GM18498 (cell line): ENCODE data around the gene PTAR1.
"Not testable (repeated sequence)": the region's sequence is repeated elsewhere in the genome, so short reads cannot be mapped to it uniquely, and the experiment has no call there.

Source experiments
- ATAC-seq: cut with Tn5 transposase; IDR thresholded peaks from one replicate; pipeline ENCODE4 v1.9.1; 2021; ENCODE audit warnings: mild to moderate bottlenecking, moderate library complexity; ENCODE audit not compliant: unreplicated experiment

PTAR1 gene

DNA sequence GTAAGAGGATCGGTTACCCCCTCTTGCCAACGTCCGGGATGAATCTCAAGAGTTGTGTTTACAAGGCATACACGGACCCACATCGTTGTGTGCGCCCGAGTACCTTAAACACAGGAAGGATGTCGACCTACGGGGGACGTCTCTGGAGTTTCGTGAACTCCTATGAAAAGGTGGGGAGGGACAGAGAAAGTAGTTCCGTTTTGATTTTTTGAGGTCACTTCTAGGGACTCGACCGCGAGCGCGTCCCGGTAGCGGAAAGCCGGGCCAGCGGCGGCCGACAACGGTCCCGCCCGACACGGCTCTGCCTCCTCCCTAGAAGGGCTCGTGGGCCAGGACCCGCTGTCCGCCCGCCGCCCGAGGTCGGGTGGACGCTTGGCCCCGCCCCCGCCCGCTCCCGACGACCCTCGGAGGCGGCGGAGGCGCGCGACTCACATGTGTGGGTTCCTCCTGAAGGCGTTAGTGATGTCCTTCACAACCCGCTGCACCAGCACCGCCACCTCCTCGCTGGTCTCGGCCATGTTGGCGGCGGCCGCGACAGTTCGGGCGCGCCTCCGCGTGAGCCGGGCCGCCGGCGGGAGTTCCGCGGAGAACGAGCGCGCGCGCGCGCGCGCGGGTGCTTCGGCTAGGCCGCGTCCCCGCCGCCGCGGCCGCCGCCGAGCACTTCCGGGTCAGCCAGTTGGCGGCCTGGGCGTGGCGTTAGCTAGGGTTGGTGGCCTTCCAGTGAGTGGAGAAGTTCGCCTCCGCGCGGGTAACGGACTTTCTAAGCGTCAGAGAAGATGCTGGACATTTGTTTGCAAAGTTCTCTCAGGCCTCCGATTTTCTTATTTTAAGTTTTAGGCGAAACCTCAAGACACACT, at the start of gene PTAR1:
PTAR1 (minus strand) TSS at position 591 of the 857 bp plus-strand sequence; CDS start at position 518, 73 bp downstream.
- peak; percentile 90 for ATAC-seq

DNA sequence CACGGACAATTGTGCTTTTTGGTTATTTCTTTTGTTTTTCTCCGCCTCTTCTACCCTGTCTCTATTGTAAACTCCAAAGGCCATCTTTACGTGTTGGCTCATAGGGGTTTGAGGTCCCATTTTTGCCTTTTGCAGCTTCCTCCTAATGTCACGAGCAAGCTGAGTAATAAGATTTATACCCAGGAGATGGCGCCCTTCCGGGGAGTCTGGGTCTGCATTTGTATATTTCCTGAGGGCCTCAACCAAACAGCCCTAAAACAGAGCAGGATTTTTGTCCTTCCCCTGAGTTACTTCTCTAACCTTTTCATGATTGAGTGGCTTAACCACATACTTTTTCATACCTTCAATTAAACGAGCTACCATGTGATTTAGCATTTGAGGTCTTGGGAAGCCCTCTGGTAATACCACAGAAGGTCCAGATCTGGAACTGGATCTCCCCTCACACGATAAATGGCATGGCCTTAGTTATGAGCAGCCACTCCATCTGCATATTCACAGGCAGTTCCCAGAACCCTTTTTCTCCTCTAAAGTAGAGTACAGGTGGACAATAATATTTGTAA, 49.6 kb upstream of the PTAR1 start:
- no peak for ATAC-seq

GRCh38 chr9:69806627-69807026, 46.8 kb upstream of the PTAR1 start:
- ATAC-seq: no peak

- no peak for ATAC-seq
These were observed 46.2 kb upstream of the PTAR1 start for GRCh38 chr9:69805962-69806515.

- no peak for ATAC-seq
These were observed 42.2 kb upstream of the PTAR1 start for GRCh38 chr9:69801989-69802388.

DNA sequence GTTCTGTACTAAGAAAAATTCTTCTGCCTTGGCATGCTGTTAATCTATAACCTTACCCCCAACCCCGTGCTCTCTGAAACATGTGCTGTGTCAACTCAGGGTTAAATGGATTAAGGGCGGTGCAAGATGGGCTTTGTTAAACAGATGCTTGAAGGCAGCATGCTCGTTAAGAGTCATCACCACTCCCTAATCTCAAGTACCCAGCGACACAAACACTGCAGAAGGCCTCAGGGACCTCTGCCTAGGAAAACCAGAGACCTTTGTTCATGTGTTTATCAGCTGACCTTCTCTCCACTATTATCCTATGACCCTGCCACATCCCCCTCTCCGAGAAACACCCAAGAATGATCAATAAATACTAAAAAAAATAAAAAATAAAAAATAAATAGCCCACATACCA, 40.2 kb upstream of the PTAR1 start:
- not testable (repeated sequence) for ATAC-seq

- ATAC-seq: not testable (repeated sequence)
These were observed 39.7 kb upstream of the PTAR1 start for GRCh38 chr9:69799521-69799920.

DNA sequence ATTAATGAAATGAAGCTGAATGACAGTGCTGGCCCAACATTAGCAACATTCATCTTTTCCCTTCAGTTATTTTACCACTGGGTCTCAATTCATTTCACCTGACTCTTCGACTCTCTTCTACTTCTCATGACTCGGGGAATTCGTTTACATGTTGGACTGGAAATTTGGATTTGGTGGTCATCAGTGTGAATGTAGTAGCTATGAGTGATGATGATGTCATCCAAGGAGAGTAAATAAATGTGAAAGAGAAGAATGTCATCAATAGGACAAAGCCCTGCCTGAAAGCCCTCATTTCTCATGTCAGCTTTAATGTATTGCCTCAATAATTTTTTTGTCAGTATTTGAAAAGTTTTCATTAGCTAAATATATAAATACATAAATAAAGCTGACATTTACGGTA, 38.9 kb upstream of the PTAR1 start:
- no peak for ATAC-seq

DNA sequence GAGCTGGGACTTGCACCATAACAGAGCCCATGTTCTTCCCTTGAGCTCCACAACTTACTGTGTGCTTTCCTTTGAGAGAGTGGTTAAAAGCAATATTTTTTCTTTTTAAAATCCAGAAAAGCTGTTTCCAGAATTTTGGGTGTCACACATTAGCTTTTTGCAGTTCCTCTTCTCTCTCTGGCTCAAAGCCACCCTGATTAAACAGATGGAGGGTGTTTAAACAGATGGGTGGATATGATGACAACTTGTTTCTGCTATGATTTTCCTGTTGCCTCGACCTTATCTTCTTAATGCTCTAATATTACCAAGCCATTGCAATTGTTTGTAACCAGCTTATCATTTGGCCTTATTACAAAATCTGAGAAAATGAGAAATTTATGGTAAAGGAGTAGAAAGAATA, 37.9 kb upstream of the PTAR1 start:
- ATAC-seq: no peak

DNA sequence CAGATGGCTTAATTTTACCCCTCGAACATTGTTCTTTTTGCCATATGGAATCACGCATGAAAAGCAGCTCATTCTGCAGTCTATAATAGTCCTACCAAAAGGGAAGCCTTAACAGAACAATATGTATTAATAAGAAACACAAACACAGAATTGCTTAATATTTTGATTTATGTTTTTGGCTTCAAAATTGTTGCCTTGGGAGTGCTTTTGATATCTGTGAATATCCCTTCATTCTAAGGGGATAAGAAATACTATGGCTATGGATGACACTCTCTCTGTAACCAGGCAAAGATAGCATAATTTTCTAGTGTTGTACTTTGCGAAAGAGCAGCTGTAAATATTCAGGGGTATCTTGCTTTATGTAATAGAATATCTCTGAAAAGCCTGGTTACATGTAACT, 34.5 kb upstream of the PTAR1 start:
- no peak for ATAC-seq

GRCh38 chr9:69785757-69786156, 25.9 kb upstream of the PTAR1 start:
- ATAC-seq: no peak

GRCh38 chr9:69773258-69773657, 13.4 kb upstream of the PTAR1 start:
- no peak for ATAC-seq

GRCh38 chr9:69771775-69772418, 12.1 kb upstream of the PTAR1 start:
- no peak for ATAC-seq

DNA sequence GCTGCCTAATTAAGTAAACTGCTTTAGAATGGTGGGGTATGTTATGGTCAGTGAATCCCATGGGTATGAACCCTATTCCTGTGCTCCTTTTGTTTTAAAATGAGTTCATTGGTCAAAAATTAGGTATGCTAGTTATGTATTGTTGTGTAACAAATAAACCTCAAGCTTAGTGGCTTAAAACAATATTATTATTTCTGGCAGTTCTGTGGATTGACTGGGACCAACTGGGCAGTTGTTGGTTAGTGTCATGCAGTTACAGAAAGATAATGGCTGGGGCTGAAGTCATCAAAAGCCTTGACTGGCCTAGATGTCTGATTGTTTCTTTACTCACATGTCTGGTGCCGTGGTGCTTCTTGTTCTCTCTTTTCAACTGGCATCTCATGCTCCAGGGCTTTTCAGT, 8.9 kb upstream of the PTAR1 start:
- ATAC-seq: no peak

GRCh38 chr9:69768101-69768500, 8.3 kb upstream of the PTAR1 start:
- ATAC-seq: no peak

- ATAC-seq: not testable (repeated sequence)
These were observed 4.1 kb upstream of the PTAR1 start for GRCh38 chr9:69763862-69764261.

GRCh38 chr9:69762527-69762926, 2.7 kb upstream of the PTAR1 start:
- ATAC-seq: no peak

DNA sequence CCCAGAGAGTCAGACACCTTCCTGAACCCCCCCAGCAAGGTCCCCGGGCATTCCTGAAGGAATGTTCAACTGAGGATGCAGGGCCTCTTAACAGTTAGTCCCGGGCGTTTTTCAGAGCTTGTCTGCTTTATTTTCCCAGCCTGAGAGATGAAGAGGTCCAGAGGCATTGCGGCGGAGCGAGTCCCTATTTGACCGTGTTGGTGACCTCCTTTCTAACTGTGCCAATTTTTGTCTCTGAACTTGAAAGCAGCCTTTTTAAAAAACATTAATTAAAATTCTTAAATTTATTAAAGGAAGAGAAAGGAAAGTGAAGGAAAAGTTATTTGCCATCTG, 433 bp upstream of the PTAR1 start:
- no peak for ATAC-seq

DNA sequence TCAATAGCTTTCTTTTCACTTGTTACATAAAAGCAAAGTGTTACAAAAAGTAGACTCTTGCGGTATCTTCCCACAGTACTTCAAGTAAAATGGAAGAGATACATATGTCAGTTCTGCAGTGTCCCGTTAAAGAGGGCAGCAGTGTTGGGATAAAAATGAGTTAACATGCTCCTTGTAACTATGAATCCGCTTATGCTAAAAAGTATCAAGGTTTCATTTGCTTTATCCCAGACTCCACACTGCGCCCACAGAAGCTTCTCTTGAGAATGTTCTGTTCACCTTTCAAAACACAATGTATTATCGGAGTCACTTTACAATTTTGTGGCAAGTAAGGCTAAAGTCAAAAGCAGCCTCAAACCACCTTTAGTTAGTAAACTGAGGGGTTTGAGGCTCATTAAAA, 790 bp downstream of the PTAR1 start:
- no peak for ATAC-seq

- no peak for ATAC-seq
These were observed 1.7 kb downstream of the PTAR1 start for GRCh38 chr9:69757996-69758675.

DNA sequence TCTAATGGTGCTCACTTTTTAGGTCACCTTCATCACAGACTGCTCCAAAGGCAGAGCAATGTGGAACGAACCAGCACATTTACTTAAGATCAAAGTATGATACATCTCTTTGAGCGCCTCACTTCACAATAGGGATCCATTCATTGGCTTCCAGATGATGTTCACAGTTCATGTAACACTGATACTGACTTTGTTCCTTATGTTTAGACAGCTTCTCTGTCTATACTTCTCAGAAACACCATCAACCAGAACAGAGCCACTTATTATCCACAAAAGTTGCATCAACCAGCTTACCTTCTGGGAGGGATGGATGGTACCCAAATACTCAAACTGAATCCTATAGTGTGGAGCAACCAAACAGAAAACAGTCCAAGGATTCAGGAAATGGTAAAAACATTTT, 4.6 kb downstream of the PTAR1 start:
- ATAC-seq: no peak
